ENCODE results near the gene CD36.

DNA sequence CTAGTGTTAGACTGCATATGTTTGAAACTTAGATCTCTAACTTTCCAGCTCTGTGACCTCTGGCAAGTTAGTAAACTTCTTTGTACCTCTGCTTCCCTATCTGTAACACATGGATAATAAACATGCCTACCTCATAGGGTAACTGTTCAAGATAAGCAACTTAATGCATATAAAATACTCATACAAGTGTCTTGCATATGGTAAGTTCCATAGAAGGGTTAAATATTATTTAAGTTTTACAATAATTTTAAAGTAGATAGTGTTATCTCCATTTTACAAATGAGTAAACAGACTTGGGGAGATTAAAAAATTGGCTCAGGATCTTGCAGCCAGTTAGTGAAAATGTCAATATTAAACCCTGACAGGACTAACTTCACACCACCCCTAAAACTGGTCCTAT, 30.1 kb upstream of the CD36 start:
- TF ChIP-seq EP300 (conservative IDR thresholded peaks at IDR 0.05; ENCODE audit: poor library complexity, severe bottlenecking) (no peak), TAF1 (IDR thresholded peaks at IDR 0.05; ENCODE audit: low read depth) (no peak), SMC3 (conservative IDR thresholded peaks at IDR 0.05; ENCODE audit: poor library complexity) (no peak), POLR2AphosphoS5 (IDR thresholded peaks at IDR 0.05) (no peak), EZH2 (IDR thresholded peaks at IDR 0.05; ENCODE audit: borderline replicate concordance, insufficient read depth, low read length, poor library complexity, severe bottlenecking) (no peak), RAD21 (conservative IDR thresholded peaks at IDR 0.05) (no peak), MXI1 (conservative IDR thresholded peaks at IDR 0.05; ENCODE audit: poor library complexity, severe bottlenecking) (no peak)
- TF ChIP-seq, protein P1, sequence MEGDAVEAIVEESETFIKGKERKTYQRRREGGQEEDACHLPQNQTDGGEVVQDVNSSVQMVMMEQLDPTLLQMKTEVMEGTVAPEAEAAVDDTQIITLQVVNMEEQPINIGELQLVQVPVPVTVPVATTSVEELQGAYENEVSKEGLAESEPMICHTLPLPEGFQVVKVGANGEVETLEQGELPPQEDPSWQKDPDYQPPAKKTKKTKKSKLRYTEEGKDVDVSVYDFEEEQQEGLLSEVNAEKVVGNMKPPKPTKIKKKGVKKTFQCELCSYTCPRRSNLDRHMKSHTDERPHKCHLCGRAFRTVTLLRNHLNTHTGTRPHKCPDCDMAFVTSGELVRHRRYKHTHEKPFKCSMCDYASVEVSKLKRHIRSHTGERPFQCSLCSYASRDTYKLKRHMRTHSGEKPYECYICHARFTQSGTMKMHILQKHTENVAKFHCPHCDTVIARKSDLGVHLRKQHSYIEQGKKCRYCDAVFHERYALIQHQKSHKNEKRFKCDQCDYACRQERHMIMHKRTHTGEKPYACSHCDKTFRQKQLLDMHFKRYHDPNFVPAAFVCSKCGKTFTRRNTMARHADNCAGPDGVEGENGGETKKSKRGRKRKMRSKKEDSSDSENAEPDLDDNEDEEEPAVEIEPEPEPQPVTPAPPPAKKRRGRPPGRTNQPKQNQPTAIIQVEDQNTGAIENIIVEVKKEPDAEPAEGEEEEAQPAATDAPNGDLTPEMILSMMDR (IDR thresholded peaks at IDR 0.05; ENCODE audit: poor library complexity, severe bottlenecking) = no peak
- TF ChIP-seq, protein P2, sequence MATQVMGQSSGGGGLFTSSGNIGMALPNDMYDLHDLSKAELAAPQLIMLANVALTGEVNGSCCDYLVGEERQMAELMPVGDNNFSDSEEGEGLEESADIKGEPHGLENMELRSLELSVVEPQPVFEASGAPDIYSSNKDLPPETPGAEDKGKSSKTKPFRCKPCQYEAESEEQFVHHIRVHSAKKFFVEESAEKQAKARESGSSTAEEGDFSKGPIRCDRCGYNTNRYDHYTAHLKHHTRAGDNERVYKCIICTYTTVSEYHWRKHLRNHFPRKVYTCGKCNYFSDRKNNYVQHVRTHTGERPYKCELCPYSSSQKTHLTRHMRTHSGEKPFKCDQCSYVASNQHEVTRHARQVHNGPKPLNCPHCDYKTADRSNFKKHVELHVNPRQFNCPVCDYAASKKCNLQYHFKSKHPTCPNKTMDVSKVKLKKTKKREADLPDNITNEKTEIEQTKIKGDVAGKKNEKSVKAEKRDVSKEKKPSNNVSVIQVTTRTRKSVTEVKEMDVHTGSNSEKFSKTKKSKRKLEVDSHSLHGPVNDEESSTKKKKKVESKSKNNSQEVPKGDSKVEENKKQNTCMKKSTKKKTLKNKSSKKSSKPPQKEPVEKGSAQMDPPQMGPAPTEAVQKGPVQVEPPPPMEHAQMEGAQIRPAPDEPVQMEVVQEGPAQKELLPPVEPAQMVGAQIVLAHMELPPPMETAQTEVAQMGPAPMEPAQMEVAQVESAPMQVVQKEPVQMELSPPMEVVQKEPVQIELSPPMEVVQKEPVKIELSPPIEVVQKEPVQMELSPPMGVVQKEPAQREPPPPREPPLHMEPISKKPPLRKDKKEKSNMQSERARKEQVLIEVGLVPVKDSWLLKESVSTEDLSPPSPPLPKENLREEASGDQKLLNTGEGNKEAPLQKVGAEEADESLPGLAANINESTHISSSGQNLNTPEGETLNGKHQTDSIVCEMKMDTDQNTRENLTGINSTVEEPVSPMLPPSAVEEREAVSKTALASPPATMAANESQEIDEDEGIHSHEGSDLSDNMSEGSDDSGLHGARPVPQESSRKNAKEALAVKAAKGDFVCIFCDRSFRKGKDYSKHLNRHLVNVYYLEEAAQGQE (IDR thresholded peaks at IDR 0.05; ENCODE audit: borderline replicate concordance) = no peak
